ENCODE data around the gene ABCA6. TPM values are rescaled to one million over a fixed set of nuclear protein-coding genes. Genes with fewer than 3 reads are reported as not detected.

ABCA6 gene
- total and polyA plus RNA-seq, 9 of the 15 experiments (the other 6 are each of a cell fraction or from before 2014, with no cell fraction given), result 0.06 to 0.73 (median 0.15) TPM

GRCh38 chr17:69175625-69176456 is 34.1 kb upstream of the ABCA6 start:
- Histone ChIP-seq H2AFZ (ENCODE audit: low read depth, low read length) (peak overlapping the region; percentile 37), H3K9ac (ENCODE audit: insufficient read depth in 1 of 2, low read depth in 2 of 2, low read length in 2 of 2) (0 out of 4 replicates have a peak overlapping the region, but pooled peaks of 1 of the 2 experiments have one; percentile 6)
- peak; percentile 83 for ATAC-seq
- TF ChIP-seq GATAD2A (IDR thresholded peaks at IDR 0.05), result no peak
- TF ChIP-seq ETV5 (CRISPR knock-in tag; IDR thresholded peaks at IDR 0.05; ENCODE audit: low read depth), result peak; percentile 60; the same call in 1 of the 2 replicates
- TF ChIP-seq SRSF3 (IDR thresholded peaks at IDR 0.05; ENCODE audit: insufficient read depth, low read length), result no peak
- TF ChIP-seq SNRNP70 (optimal IDR thresholded peaks at IDR 0.05; ENCODE audit: low read depth, low read length), result no peak
- peak; percentile 78 for TF ChIP-seq GTF2E2 (tag; IDR thresholded peaks at IDR 0.05)
- no peak for TF ChIP-seq BHLHE40 (IDR thresholded peaks at IDR 0.05; ENCODE audit: low read length)
- no peak for TF ChIP-seq SMAD1 (IDR thresholded peaks at IDR 0.05; ENCODE audit: low read depth, low read length, partially characterized antibody)
- TF ChIP-seq JUND (IDR thresholded peaks at IDR 0.05; ENCODE audit: borderline replicate concordance, low read depth, low read length), result peak; percentile 92
- peak; percentile 86; the same call in 1 of the 3 replicates for TF ChIP-seq JUND (tag; IDR thresholded peaks at IDR 0.05; ENCODE audit: borderline replicate concordance, low read depth, low read length)
- TF ChIP-seq SP1 (CRISPR knock-in tag; IDR thresholded peaks at IDR 0.05), result no peak
- TF ChIP-seq TRIM25 (IDR thresholded peaks at IDR 0.05; ENCODE audit: borderline replicate concordance), result no peak
- no peak for TF ChIP-seq POLR2G (IDR thresholded peaks at IDR 0.05; ENCODE audit: low read depth, low read length)
- no peak for TF ChIP-seq EHMT2 (IDR thresholded peaks at IDR 0.05)
- TF ChIP-seq, protein P1, sequence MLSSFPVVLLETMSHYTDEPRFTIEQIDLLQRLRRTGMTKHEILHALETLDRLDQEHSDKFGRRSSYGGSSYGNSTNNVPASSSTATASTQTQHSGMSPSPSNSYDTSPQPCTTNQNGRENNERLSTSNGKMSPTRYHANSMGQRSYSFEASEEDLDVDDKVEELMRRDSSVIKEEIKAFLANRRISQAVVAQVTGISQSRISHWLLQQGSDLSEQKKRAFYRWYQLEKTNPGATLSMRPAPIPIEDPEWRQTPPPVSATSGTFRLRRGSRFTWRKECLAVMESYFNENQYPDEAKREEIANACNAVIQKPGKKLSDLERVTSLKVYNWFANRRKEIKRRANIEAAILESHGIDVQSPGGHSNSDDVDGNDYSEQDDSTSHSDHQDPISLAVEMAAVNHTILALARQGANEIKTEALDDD (IDR thresholded peaks at IDR 0.05), result peak; percentile 53; the same call in 1 of the 2 replicates
- TF ChIP-seq DDX20 (tag; IDR thresholded peaks at IDR 0.05; ENCODE audit: low read depth), result 0 out of 2 replicates have a peak, but pooled peaks have one; percentile 19
- no peak for TF ChIP-seq HNRNPUL1 (IDR thresholded peaks at IDR 0.05; ENCODE audit: low read length)
- TF ChIP-seq NR2C2 (CRISPR knock-in tag; IDR thresholded peaks at IDR 0.05), result no peak
- TF ChIP-seq NR2C2 (tag; IDR thresholded peaks at IDR 0.05), result peak; percentile 58
- no peak for TF ChIP-seq GABPB1 (CRISPR knock-in tag; IDR thresholded peaks at IDR 0.05)
- peak; percentile 95 for TF ChIP-seq SOX6 (IDR thresholded peaks at IDR 0.05)
- TF ChIP-seq ZNF24 (IDR thresholded peaks at IDR 0.05), result peak; percentile 59; the same call in 1 of the 2 replicates

More at GRCh38 chr17:69175625-69176456, 34.1 kb upstream of the ABCA6 start:
- Histone ChIP-seq H3K36me3 (ENCODE audit: control insufficient read depth, insufficient read depth, low read length) (no peaks in the 10 kb centered on the region), H3K9me1 (ENCODE audit: control insufficient read depth, insufficient read depth, low read length) (no peaks in the 10 kb centered on the region), H4K20me1 (replicated peaks; ENCODE audit: control insufficient read depth, insufficient read depth, low read length) (no peaks in the 10 kb centered on the region), H3K9me3 (replicated peaks; ENCODE audit: control insufficient read depth, insufficient read depth, low read depth, low read length) (no peaks in the 10 kb centered on the region), H3K27me3 (ENCODE audit: control insufficient read depth in 2 of 2, insufficient read depth in 2 of 2, low read length in 2 of 2) (no peaks in the 10 kb centered on the region), H3K4me1 (replicated peaks in 1 of 2; ENCODE audit: control insufficient read depth in 2 of 2, insufficient read depth in 2 of 2, low read length in 2 of 2) (peaks cover 0 to 24% of the 10 kb centered on the region in 2 experiments; a peak in 3 of 5 replicates), H3K79me2 (ENCODE audit: control insufficient read depth, insufficient read depth, low read length) (no peaks in the 10 kb centered on the region), H3K4me3 (no peak overlapping the region), H3K4me2 (ENCODE audit: insufficient read depth, low read length) (no peak overlapping the region), H3K27ac (ENCODE audit: extremely low read depth, low read depth, low read length) (peak overlapping the region; percentile 66)
- no peak for FAIRE-seq
- intact Hi-C loops (cut with micrococcal nuclease), result no loop called here
- POLR2A ChIA-PET, result no interaction called here
- in situ Hi-C loops (cut with MboI), result no loop called here
- CTCF ChIA-PET (ENCODE audit: low intra/inter-chr PET ratio), result no interaction called here
- DNase-seq (ENCODE audit: extremely low read depth in 1 of 4, low spot score in 3 of 4), result peak in 2 of 4 experiments; percentile 19 to 62
- 44% methylated on average over 4 of the region's 4 CpGs for WGBS (ENCODE audit: insufficient coverage, low coverage, missing lambda C conversion rate)
- BruUV-seq (replicated peaks), result no TSS peak

All from K562 (cell line).